Measurements from ENCODE around the gene RAB15.
"Not testable (repeated sequence)": the region's sequence is repeated elsewhere in the genome, so short reads cannot be mapped to it uniquely, and the experiment has no call there.

- not testable (repeated sequence) for TF ChIP-seq CTCF, POLR2AphosphoS5, POLR2A (IDR thresholded peaks at IDR 0.05)
These were observed 58.7 kb downstream of the RAB15 start for GRCh38 chr14:64913477-64913876.
